WTC11 (cell line): ENCODE results near the gene NEMP1. TPM values are rescaled to one million over a fixed set of nuclear protein-coding genes. Genes with fewer than 3 reads are reported as not detected.

Source experiments
- ATAC-seq: fragments of 200-7000 bp; cut with Tn5 transposase; 2 replicates; pipeline ENCODE4 v1.10.0; 2021; ENCODE audit warnings: mild to moderate bottlenecking, moderate library complexity
- CTCF ChIA-PET: fragments of 300-600 bp; sonication (Branson Sonifier 250); formaldehyde crosslinking; loops from one replicate; lab custom pipeline; 2021; ENCODE audit warnings: antibody characterized with exemption; lab: Charles Lee
- POLR2A ChIA-PET: fragments of 350-600 bp; sonication (Branson Sonifier 250); formaldehyde crosslinking; loops from one replicate; lab custom pipeline; 2021; ENCODE audit warnings: antibody characterized with exemption; lab: Charles Lee
- DNase-seq: peaks from one replicate; pipeline ENCODE4 v3.0.0; 2021; ENCODE audit warnings: low spot score
- H3K27ac Mint-ChIP-seq: 2 replicates; pipeline ENCODE4 v1.8.0; 2021; ENCODE audit warnings: mixed read lengths
- H3K27me3 Mint-ChIP-seq: 2 replicates; pipeline ENCODE4 v1.8.0; 2021; ENCODE audit warnings: low read depth, mild to moderate bottlenecking, moderate library complexity, mixed read lengths
- H3K36me3 Mint-ChIP-seq: 2 replicates; pipeline ENCODE4 v1.8.0; 2021; ENCODE audit warnings: mixed read lengths
- H3K4me1 Mint-ChIP-seq: 2 replicates; pipeline ENCODE4 v1.8.0; 2022; ENCODE audit warnings: mixed read lengths
- H3K4me3 Mint-ChIP-seq: 2 replicates; pipeline ENCODE4 v1.8.0; 2021; ENCODE audit warnings: mild to moderate bottlenecking, moderate library complexity, mixed read lengths
- H3K9me3 Mint-ChIP-seq: 2 replicates; pipeline ENCODE4 v1.8.0; 2021; ENCODE audit warnings: mixed read lengths
- FOXJ3 ChIP-seq: sonication (generic); formaldehyde crosslinking; IDR thresholded peaks from 2 replicates; pipeline ENCODE4 v1.9.0; 2021; ENCODE audit warnings: missing genetic modification reagents, mild to moderate bottlenecking, borderline replicate concordance
- HMGA2 ChIP-seq: fragments of 250-450 bp; sonication (Bioruptor Pico); IDR thresholded peaks from 2 replicates; pipeline ENCODE4 v1.4.0; 2021; ENCODE audit warnings: mild to moderate bottlenecking, moderate library complexity
- MXD4 ChIP-seq: fragments of 250-450 bp; sonication (Bioruptor Pico); IDR thresholded peaks from 2 replicates; pipeline ENCODE4 v1.8.0; 2021; ENCODE audit warnings: mild to moderate bottlenecking, moderate library complexity, borderline replicate concordance
- NFATC4 ChIP-seq: fragments of 250-450 bp; sonication (Bioruptor Pico); IDR thresholded peaks from 2 replicates; pipeline ENCODE4 v1.9.0; 2021; ENCODE audit warnings: mild to moderate bottlenecking
- PRRX2 ChIP-seq: fragments of 250-450 bp; sonication (Bioruptor Pico); IDR thresholded peaks from 2 replicates; pipeline ENCODE4 v1.8.0; 2021; ENCODE audit warnings: mild to moderate bottlenecking
- SMAD4 ChIP-seq: sonication (generic); formaldehyde crosslinking; IDR thresholded peaks from 2 replicates; pipeline ENCODE4 v1.8.0; 2022; ENCODE audit warnings: mild to moderate bottlenecking, missing genetic modification reagents
- SP1 ChIP-seq: sonication (generic); formaldehyde crosslinking; conservative IDR thresholded peaks from 2 replicates; pipeline ENCODE4 v1.8.1; 2022; ENCODE audit warnings: missing genetic modification reagents
- TCF7 ChIP-seq: sonication (generic); formaldehyde crosslinking; IDR thresholded peaks from 2 replicates; pipeline ENCODE4 v1.8.0; 2022; ENCODE audit warnings: mild to moderate bottlenecking, low read depth, missing genetic modification reagents, moderate library complexity
- ZBTB21 ChIP-seq: sonication (generic); formaldehyde crosslinking; IDR thresholded peaks from 2 replicates; pipeline ENCODE4 v1.8.1; 2023; ENCODE audit warnings: mild to moderate bottlenecking, missing genetic modification reagents, borderline replicate concordance
- ZNF121 ChIP-seq: sonication (generic); formaldehyde crosslinking; IDR thresholded peaks from 2 replicates; pipeline ENCODE4 v1.8.0; 2023; ENCODE audit warnings: missing genetic modification reagents
- ZNF317 ChIP-seq: sonication (generic); formaldehyde crosslinking; IDR thresholded peaks from 2 replicates; pipeline ENCODE4 v1.8.1; 2023; ENCODE audit warnings: low read depth, mild to moderate bottlenecking, moderate library complexity, missing genetic modification reagents, borderline replicate concordance
- total RNA-seq: library from RNA; stranded (reverse); gene quantifications from 3 replicates; pipeline ENCODE4 v1.2.3, GENCODE V29; 2021
- TF ChIP-seq, protein P1 (sequence below): sonication (generic); formaldehyde crosslinking; IDR thresholded peaks from 2 replicates; pipeline ENCODE4 v1.8.1; 2023; ENCODE audit warnings: mild to moderate bottlenecking, missing genetic modification reagents, moderate library complexity
- TF ChIP-seq, protein P2 (sequence below): sonication (generic); formaldehyde crosslinking; IDR thresholded peaks from 2 replicates; pipeline ENCODE4 v1.8.1; 2023; ENCODE audit warnings: mild to moderate bottlenecking, missing genetic modification reagents
- TF ChIP-seq, protein P3 (sequence below): sonication (generic); formaldehyde crosslinking; IDR thresholded peaks from 2 replicates; pipeline ENCODE4 v1.8.1; 2023; ENCODE audit warnings: mild to moderate bottlenecking, moderate library complexity, missing genetic modification reagents
- TF ChIP-seq, protein P4 (sequence below): sonication (generic); formaldehyde crosslinking; IDR thresholded peaks from 2 replicates; pipeline ENCODE4 v1.8.0; 2023; ENCODE audit warnings: missing genetic modification reagents
- TF ChIP-seq, protein P5 (sequence below): sonication (generic); formaldehyde crosslinking; IDR thresholded peaks from 2 replicates; pipeline ENCODE4 v1.8.1; 2023; ENCODE audit warnings: mild to moderate bottlenecking, missing genetic modification reagents, moderate library complexity
- TF ChIP-seq, protein P6 (sequence below): sonication (generic); formaldehyde crosslinking; IDR thresholded peaks from 2 replicates; pipeline ENCODE4 v1.8.0; 2022; ENCODE audit warnings: mild to moderate bottlenecking, missing genetic modification reagents
- TF ChIP-seq, protein P7 (sequence below): fragments of 250-450 bp; sonication (Bioruptor Pico); conservative IDR thresholded peaks from 2 replicates; pipeline ENCODE4 v1.9.0; 2021; ENCODE audit warnings: mild to moderate bottlenecking

NEMP1 gene
- total RNA-seq, 1 experiment from 2014 or later, result 41.9 TPM

DNA sequence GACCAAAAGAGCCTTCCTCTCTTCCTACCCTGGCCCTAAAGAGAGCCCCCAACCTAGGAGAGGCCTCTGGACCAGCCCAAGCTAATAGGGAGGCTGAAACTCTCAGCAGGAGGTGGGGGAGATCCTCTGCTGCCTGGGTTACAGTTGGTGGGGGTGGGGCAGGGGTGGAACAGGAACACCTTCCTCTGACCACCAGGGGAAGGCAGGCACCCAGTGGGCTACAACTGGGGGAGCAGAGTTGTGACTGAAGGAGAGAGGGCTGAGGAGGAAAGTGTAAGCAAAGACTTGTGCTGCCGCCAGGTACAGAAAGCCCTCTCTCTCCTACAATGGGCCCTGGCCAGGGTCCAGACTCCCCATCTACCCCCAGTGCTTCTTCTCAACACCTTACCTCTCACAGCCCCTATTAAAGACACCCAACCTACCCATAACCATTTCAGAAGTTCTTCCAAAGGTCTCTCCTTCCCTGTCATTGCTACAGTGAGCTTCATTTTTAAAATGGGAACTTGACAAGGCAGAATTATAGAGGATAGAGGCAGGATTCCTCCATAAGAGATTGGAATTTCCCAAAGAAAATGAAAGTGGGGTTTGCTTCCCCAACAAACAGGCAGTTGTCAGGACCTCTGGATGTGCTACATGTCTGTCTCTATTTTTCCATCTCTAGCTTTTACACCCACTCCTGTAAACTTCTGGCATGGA lies 30.0 kb downstream of the NEMP1 start:
- no peaks in the 10 kb centered on the region for H3K9me3 Mint-ChIP-seq
- ChIA-PET POLR2A (no interaction called here), CTCF (interaction anchor here (0.6 to 4.4 kb wide), 8 partner anchors 18 to 213 kb away, joined by 3 to 25 read pairs (median 4); partner anchors contain the start of genes NEMP1 and STAT6)
- H3K27ac Mint-ChIP-seq, result no peak overlapping the region
- DNase-seq (no peak), ATAC-seq (no peak; the same call in 1 of the 2 replicates)
- no peaks in the 10 kb centered on the region for H3K4me1 Mint-ChIP-seq
- H3K36me3 Mint-ChIP-seq, result peaks cover 3% of the 10 kb centered on the region; the same call in 1 of the 2 replicates
- H3K4me3 Mint-ChIP-seq, result no peak overlapping the region
- peaks cover 4% of the 10 kb centered on the region; the same call in 1 of the 2 replicates for H3K27me3 Mint-ChIP-seq
- no peak for TF ChIP-seq PRRX2 (CRISPR knock-in tag)
- no peak for TF ChIP-seq ZNF317
- TF ChIP-seq, protein P1, sequence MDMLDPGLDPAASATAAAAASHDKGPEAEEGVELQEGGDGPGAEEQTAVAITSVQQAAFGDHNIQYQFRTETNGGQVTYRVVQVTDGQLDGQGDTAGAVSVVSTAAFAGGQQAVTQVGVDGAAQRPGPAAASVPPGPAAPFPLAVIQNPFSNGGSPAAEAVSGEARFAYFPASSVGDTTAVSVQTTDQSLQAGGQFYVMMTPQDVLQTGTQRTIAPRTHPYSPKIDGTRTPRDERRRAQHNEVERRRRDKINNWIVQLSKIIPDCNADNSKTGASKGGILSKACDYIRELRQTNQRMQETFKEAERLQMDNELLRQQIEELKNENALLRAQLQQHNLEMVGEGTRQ (CRISPR knock-in tag), result no peak
- TF ChIP-seq ZBTB21 (CRISPR knock-in tag), result no peak
- TF ChIP-seq, protein P2, sequence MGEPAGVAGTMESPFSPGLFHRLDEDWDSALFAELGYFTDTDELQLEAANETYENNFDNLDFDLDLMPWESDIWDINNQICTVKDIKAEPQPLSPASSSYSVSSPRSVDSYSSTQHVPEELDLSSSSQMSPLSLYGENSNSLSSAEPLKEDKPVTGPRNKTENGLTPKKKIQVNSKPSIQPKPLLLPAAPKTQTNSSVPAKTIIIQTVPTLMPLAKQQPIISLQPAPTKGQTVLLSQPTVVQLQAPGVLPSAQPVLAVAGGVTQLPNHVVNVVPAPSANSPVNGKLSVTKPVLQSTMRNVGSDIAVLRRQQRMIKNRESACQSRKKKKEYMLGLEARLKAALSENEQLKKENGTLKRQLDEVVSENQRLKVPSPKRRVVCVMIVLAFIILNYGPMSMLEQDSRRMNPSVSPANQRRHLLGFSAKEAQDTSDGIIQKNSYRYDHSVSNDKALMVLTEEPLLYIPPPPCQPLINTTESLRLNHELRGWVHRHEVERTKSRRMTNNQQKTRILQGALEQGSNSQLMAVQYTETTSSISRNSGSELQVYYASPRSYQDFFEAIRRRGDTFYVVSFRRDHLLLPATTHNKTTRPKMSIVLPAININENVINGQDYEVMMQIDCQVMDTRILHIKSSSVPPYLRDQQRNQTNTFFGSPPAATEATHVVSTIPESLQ, result no peak
- no peak for TF ChIP-seq SP1
- TF ChIP-seq, protein P3, sequence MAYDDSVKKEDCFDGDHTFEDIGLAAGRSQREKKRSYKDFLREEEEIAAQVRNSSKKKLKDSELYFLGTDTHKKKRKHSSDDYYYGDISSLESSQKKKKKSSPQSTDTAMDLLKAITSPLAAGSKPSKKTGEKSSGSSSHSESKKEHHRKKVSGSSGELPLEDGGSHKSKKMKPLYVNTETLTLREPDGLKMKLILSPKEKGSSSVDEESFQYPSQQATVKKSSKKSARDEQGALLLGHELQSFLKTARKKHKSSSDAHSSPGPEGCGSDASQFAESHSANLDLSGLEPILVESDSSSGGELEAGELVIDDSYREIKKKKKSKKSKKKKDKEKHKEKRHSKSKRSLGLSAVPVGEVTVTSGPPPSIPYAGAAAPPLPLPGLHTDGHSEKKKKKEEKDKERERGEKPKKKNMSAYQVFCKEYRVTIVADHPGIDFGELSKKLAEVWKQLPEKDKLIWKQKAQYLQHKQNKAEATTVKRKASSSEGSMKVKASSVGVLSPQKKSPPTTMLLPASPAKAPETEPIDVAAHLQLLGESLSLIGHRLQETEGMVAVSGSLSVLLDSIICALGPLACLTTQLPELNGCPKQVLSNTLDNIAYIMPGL (CRISPR knock-in tag), result no peak
- no peak for TF ChIP-seq HMGA2 (CRISPR knock-in tag)
- TF ChIP-seq, protein P4, sequence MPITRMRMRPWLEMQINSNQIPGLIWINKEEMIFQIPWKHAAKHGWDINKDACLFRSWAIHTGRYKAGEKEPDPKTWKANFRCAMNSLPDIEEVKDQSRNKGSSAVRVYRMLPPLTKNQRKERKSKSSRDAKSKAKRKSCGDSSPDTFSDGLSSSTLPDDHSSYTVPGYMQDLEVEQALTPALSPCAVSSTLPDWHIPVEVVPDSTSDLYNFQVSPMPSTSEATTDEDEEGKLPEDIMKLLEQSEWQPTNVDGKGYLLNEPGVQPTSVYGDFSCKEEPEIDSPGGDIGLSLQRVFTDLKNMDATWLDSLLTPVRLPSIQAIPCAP, result no peak
- no peak for TF ChIP-seq MXD4 (CRISPR knock-in tag)
- TF ChIP-seq, protein P5, sequence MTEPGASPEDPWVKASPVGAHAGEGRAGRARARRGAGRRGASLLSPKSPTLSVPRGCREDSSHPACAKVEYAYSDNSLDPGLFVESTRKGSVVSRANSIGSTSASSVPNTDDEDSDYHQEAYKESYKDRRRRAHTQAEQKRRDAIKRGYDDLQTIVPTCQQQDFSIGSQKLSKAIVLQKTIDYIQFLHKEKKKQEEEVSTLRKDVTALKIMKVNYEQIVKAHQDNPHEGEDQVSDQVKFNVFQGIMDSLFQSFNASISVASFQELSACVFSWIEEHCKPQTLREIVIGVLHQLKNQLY, result no peak
- TF ChIP-seq SMAD4 (CRISPR knock-in tag), result no peak
- TF ChIP-seq, protein P6, sequence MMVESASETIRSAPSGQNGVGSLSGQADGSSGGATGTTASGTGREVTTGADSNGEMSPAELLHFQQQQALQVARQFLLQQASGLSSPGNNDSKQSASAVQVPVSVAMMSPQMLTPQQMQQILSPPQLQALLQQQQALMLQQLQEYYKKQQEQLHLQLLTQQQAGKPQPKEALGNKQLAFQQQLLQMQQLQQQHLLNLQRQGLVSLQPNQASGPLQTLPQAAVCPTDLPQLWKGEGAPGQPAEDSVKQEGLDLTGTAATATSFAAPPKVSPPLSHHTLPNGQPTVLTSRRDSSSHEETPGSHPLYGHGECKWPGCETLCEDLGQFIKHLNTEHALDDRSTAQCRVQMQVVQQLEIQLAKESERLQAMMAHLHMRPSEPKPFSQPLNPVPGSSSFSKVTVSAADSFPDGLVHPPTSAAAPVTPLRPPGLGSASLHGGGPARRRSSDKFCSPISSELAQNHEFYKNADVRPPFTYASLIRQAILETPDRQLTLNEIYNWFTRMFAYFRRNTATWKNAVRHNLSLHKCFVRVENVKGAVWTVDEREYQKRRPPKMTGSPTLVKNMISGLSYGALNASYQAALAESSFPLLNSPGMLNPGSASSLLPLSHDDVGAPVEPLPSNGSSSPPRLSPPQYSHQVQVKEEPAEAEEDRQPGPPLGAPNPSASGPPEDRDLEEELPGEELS (CRISPR knock-in tag), result no peak
- TF ChIP-seq TCF7 (CRISPR knock-in tag), result no peak
- TF ChIP-seq ZNF121, result no peak
- TF ChIP-seq NFATC4 (CRISPR knock-in tag), result no peak
- TF ChIP-seq, protein P7, sequence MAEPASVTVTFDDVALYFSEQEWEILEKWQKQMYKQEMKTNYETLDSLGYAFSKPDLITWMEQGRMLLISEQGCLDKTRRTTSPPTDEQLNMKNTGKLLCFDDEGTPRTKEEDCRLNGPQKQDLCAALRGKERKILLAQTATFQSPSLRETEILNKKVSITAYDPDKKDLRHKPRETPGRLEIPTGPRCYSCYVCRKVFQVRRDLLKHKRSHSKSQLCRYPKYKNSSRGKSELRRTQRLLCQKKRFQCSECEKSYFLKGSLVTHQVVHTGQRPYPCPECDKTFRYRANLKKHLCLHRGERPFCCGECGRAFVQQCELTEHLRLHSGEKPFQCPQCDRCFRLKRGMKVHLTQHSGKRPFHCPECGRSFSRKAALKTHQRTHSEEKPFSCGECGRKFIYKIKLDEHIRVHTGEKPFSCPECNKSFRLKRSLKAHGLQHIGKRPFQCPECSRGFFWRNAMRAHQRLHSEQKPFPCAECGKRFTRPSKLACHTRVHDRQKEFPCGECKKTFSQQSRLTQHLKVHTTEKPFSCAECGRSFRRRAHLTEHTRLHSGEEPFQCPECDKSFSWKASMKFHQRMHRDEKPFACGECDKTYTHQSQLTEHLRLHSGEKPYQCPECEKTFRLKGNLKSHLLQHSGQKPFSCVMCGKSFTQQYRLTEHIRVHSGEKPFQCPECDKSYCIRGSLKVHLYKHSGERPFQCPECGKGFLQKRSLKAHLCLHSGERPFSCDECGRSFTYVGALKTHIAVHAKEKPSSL (CRISPR knock-in tag), result no peak
- no peak for TF ChIP-seq FOXJ3 (CRISPR knock-in tag)
- TF ChIP-seq, all 79 proteins: peak for 0
